Measurements from ENCODE around the gene HSPA9.

HSPA9 gene

GRCh38 chr5:138542956-138543729, 32.1 kb downstream of the HSPA9 start, which contains the start of gene ETF1 (continued):
- TF ChIP-seq ZBTB11 (tag by site-specific recombination; conservative IDR thresholded peaks at IDR 0.05; ENCODE audit: low read depth) (peak; percentile 96), ZNF600 (tag by site-specific recombination; IDR thresholded peaks at IDR 0.05) (peak; percentile 42; the same call in 1 of the 2 replicates), KLF1 (tag by site-specific recombination; IDR thresholded peaks at IDR 0.05) (peak; percentile 64), ZNF521 (tag by site-specific recombination; IDR thresholded peaks at IDR 0.05) (no peak), HOXA7 (CRISPR knock-in tag; IDR thresholded peaks at IDR 0.05; ENCODE audit: borderline replicate concordance) (no peak), ZNF629 (tag by site-specific recombination; IDR thresholded peaks at IDR 0.05) (peak; percentile 100), ZNF214 (tag by site-specific recombination; IDR thresholded peaks at IDR 0.05; ENCODE audit: borderline replicate concordance) (no peak), ZNF184 (tag by site-specific recombination; IDR thresholded peaks at IDR 0.05) (no peak), ZNF473 (tag by site-specific recombination; IDR thresholded peaks at IDR 0.05) (no peak), SP2 (tag by site-specific recombination; IDR thresholded peaks at IDR 0.05) (peak; percentile 100), ZNF146 (tag by site-specific recombination; IDR thresholded peaks at IDR 0.05) (0 out of 2 replicates have a peak, but pooled peaks have one; percentile 27), ZNF843 (tag by site-specific recombination; IDR thresholded peaks at IDR 0.05) (peak; percentile 37; the same call in 1 of the 2 replicates), ZNF280C (tag by site-specific recombination; IDR thresholded peaks at IDR 0.05) (no peak), ZBTB20 (tag by site-specific recombination; IDR thresholded peaks at IDR 0.05) (peak; percentile 56; the same call in 1 of the 2 replicates), ZNF654 (tag by site-specific recombination; IDR thresholded peaks at IDR 0.05; ENCODE audit: low read depth) (no peak), ZNF561 (tag by site-specific recombination; IDR thresholded peaks at IDR 0.05; ENCODE audit: borderline replicate concordance) (peak; percentile 63; the same call in 1 of the 2 replicates), ZBTB17 (tag by site-specific recombination; IDR thresholded peaks at IDR 0.05) (peak; percentile 64), ZNF596 (tag by site-specific recombination; IDR thresholded peaks at IDR 0.05) (no peak; the same call in 1 of the 2 replicates), ZNF639 (tag by site-specific recombination; IDR thresholded peaks at IDR 0.05) (peak; percentile 27; the same call in 1 of the 2 replicates), ZNF529 (tag by site-specific recombination; IDR thresholded peaks at IDR 0.05; ENCODE audit: insufficient replicate concordance) (no peak), ZNF354C (tag by site-specific recombination; IDR thresholded peaks at IDR 0.05; ENCODE audit: borderline replicate concordance, low read depth) (no peak), ZNF2 (tag by site-specific recombination; IDR thresholded peaks at IDR 0.05) (peak; percentile 70), ZNF366 (tag by site-specific recombination; conservative IDR thresholded peaks at IDR 0.05) (peak; percentile 99), ZNF175 (tag by site-specific recombination; IDR thresholded peaks at IDR 0.05) (no peak), ZNF747 (tag by site-specific recombination; IDR thresholded peaks at IDR 0.05) (no peak), ZNF449 (tag by site-specific recombination; IDR thresholded peaks at IDR 0.05) (peak; percentile 19; the same call in 1 of the 2 replicates), ZNF274 (IDR thresholded peaks at IDR 0.05; ENCODE audit: low read length) (no peak), ZNF274 (tag by site-specific recombination; IDR thresholded peaks at IDR 0.05; ENCODE audit: borderline replicate concordance) (no peak), KLF8 (tag by site-specific recombination; IDR thresholded peaks at IDR 0.05) (peak; percentile 90)
- TF ChIP-seq, protein P1, sequence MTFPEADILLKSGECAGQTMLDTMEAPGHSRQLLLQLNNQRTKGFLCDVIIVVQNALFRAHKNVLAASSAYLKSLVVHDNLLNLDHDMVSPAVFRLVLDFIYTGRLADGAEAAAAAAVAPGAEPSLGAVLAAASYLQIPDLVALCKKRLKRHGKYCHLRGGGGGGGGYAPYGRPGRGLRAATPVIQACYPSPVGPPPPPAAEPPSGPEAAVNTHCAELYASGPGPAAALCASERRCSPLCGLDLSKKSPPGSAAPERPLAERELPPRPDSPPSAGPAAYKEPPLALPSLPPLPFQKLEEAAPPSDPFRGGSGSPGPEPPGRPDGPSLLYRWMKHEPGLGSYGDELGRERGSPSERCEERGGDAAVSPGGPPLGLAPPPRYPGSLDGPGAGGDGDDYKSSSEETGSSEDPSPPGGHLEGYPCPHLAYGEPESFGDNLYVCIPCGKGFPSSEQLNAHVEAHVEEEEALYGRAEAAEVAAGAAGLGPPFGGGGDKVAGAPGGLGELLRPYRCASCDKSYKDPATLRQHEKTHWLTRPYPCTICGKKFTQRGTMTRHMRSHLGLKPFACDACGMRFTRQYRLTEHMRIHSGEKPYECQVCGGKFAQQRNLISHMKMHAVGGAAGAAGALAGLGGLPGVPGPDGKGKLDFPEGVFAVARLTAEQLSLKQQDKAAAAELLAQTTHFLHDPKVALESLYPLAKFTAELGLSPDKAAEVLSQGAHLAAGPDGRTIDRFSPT (tag by site-specific recombination; IDR thresholded peaks at IDR 0.05): peak; percentile 100

All from HEK293 (cell line).